ENCODE results near the gene ZBTB7A.
"Not testable (repeated sequence)": the region's sequence is repeated elsewhere in the genome, so short reads cannot be mapped to it uniquely, and the experiment has no call there.

Gene ZBTB7A

GRCh38 chr19:4014541-4015491 lies 51.9 kb downstream of the ZBTB7A start:
- no peak for DNase-seq

DNA sequence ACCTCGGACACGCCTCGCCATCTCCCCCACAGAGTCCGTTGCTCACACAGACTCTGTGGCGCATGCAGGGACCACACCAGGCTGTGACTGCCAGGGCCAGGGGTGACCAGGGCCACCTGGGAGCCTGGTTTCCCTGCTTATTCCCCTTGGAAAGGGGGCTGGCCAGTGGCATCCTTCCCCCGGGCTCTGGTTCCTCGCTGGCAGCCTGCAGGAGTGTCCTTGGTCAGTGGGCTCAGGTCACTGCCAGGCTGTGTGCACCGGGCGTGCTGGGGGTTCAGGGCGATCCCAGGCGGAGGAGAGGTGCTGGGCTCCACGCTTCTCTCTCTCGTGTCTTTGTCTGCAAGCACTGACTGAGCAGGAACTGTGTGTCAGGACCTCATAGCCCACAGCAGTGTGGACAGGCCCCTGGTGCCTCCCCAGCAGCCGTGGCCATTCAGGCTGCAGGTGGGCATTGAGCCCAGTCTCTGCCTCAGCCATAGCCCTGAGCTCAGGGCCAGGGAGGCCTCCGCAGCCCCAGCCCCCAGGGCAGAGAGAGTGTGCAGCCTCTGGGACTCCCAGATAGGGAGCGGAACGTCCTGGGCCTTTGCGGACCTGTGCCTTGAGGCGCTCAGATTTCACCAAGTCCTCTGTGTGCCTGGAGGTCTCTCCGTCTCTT lies 52.7 kb downstream of the ZBTB7A start:
- no peak for DNase-seq

DNA sequence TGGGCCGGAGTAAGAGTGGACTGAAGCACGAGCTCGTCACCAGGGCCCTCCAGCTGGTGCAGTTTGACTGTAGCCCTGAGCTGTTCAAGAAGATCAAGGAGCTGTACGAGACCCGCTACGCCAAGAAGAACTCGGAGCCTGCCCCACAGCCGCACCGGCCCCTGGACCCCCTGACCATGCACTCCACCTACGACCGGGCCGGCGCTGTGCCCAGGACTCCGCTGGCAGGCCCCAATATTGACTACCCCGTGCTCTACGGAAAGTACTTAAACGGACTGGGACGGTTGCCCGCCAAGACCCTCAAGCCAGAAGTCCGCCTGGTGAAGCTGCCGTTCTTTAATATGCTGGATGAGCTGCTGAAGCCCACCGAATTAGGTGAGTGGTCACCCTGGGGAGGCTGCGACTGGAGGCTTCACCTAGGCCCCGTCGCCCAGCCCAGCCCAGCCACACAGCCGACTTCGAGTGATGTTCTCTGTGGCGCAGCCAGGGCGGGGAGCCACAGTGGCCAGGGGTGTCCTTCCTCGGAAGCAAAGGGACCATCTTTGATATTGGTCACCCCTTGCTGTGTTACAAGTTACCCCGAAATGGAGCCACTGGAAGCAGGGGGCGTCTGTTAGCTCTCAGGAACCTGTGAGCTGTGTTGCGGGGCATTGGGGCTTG lies 53.6 kb downstream of the ZBTB7A start:
- no peak for DNase-seq

DNA sequence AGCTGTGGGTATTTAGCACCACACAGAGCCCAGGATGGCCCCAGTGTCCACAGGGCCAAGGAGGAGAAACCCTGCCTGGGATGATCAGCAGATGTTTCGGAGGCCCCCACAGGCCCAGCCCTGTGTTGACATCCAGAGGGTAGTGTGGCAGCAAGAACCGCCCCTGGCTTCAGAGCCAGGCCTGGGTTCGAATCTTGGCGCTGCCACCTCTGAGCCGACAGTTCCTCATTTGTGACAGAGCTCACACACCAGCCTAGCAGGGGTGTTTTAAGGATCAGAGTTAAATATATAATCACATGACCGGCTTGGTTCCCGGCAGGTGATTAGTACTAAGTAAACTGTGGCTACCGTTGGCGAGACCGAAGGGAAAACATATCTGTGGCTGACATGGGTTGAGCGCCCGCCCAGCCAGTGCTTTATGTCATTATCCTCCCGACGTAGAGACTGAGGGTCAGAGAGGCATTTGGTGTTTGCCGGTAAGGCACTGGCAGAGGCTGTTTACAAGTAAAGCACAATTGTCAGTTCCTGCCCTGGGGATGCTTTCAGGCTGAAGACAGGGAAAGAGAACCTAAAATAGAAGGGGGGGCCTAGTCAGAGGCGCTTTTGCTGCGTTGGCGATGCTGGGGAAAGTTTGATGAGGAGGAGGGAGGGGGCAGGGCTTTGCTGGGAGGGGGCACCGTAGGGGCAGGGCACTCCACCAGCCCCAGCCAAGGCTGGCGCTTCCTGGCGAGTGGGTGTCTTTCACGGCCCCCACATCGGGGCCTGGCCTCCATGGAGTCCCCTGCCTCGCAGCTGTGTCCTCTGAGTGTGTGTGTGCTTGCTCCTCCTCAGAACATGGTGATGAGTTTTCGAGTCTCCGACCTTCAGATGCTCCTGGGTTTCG lies 54.4 kb downstream of the ZBTB7A start:
- no peak for DNase-seq

- not testable (repeated sequence) for DNase-seq
Measured at GRCh38 chr19:4011430-4011829, 55.3 kb downstream of the ZBTB7A start.

GRCh38 chr19:4010808-4011110 lies 55.9 kb downstream of the ZBTB7A start:
- DNase-seq: no peak

- DNase-seq: no peak
Measured at GRCh38 chr19:4009990-4010807, 56.5 kb downstream of the ZBTB7A start.

DNA sequence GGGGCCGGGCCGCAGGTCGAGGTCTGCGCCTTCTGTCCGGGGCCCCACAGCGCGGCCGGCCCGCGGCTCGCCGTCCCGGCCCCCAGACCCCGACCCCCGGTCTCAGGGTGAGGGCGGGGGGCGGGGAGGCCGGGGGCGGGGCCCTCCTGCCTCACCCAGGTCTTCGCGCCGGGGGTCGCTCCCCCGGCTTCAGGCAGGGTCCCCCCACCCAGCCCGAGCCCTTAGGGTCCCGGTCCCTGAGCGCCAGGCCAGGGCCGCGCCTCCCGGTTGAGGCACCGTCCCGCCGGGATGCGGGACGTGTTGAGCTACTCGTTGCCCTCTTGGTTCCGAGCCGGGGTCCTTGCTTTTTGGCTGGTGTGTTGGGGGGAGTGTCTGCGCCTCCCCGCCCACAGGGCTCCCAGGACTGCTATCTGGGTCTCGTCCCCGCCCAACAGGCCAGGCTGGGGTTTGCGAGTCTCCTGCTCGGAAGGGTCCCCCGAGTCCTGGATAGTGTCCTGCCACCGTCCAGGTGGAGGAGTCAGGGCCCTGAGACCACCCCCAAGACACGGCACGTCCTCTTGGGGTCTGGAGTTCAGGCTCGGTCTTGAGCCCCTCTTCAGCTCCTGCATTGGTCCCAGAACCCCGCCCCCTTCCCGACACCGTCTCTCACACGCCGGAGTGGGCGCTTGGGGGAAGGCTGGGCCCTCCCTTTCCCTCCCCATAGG lies 58.7 kb downstream of the ZBTB7A start:
- DNase-seq: peak; percentile 18

DNA sequence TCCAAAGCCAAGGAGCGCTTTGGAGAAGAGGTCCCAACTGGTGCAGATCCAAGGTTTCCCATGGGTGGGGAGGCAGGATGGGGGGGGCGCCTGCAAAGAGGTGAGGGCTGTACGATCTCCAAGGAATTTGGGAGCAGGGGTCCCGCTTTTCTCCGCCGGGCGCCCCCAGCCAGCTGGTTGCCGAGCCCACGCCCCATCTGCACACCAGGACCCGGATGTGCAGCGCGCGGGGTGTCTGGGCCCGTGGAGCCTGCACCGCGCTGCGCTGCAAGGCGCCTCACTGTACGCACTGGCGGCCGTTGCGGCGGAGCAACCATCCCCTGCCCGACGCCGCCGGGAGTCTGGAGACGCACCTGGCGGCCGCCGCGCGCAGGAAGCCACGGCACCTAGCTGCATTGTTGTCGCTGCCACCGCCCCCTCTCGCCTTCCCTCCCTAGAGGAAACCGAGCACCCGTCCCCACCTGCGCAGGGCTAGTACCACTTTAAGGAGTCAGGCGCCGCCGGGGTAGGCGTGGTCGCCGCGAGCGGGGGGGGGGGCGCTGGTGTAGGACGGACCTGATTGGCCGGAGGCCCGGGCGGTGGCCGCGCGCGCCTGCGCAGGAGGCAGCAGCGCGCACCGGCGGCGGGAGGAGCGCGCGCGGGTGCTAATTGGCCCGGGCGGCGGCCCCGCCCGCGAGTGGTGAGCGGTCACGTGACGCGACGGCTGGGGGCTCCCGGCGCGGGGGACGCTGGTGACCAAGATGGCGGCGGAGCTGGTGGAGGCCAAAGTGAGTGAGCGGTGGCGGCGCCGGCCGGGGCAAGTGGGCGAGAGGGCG lies 59.5 kb downstream of the ZBTB7A start, which contains the start of gene PIAS4:
TSS of gene PIAS4 (plus strand) at position 716 of the 815 bp plus-strand sequence. CDS start at position 741, 25 bp downstream.
- peak; percentile 99 for DNase-seq

- DNase-seq: not testable (repeated sequence)
Measured at GRCh38 chr19:4005436-4005835, 61.3 kb downstream of the ZBTB7A start.

DNA sequence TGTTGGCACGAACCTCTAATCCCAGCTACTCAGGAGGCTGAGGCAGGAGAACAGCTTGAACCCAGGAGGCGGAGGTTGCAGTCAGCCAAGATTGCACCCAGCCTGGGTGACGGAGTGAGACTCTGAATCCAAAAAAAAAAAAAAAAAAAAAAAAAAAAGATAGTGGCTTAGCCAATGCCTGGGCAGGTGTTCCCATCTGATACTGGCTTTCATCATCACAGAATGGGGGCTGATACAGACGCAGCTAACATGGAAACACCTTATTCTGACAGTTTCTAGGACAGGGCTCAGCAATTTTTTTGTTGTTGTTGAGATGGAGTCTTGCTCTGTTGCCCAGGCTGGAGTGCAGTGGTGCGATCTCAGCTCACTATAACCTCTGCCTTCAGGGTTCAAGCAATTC lies 65.9 kb downstream of the ZBTB7A start:
- DNase-seq: not testable (repeated sequence)

DNA sequence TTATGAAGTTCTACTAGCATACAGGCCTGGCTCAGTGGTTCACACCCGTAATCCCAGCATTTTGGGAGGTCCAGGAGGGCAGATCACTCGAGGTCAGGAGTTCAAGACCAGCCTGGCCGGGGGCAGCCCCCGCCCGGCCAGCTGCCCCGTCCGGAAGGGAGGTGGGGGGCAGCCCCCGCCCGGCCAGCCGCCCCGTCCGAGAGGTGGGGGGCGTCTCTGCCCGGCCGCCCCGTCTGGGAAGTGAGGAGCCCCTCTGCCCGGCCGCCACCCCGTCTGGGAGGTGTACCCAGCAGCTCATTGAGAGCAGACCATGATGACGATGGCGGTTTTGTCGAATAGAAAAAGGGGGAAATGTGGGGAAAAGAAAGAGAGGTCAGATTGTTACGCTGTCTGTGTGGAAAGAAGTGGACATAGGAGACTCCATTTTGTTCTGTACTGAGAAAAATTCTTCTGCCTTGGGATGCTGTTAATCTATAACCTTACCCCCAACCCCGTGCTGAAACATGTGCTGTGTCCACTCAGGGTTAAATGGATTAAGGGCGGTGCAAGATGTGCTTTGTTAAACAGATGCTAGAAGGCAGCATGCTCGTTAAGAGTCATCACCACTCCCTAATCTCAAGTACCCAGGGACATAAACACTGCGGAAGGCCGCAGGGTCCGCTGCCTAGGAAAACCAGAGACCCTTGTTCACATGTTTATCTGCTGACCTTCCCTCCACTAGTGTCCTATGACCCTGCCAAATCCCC lies 67.9 kb downstream of the ZBTB7A start:
- DNase-seq: not testable (repeated sequence)

DNA sequence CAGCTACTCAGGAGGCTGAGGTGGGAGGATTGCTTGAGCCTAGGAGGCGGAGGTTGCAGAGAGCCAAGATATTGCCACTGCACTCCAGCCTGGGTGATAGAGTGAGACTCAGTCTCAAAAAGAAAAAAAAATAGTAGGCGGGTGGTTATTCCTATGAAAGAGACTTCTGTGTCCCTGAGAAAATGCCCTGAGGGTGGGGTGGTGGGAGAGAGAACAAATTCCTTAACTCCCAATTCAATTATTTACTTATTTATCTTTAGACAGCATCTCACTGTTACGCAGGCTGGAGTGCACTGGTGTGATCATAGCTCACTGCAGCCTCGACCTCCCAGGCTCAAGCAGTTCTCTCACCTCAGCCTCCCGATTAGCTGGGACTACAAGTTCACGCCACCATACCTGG lies 71.1 kb downstream of the ZBTB7A start:
- DNase-seq: no peak
